Breast epithelium (tissue), 4 donors: ENCODE results near the gene C1R. TPM values are rescaled to one million over a fixed set of nuclear protein-coding genes. Genes with fewer than 3 reads are reported as not detected.

Source experiments
- DNase-seq, 2 donors: peaks; one replicate each; pipeline ENCODE4 v3.0.0-alpha.2; 2019; ENCODE audit warnings: low spot score in 2 of 2
- H3K27ac ChIP-seq, 2 donors: fragments of 200-600 bp; sonication (generic) in 1 of 2; one replicate each; pipeline ENCODE4 v1.5.1; 2016 to 2019; ENCODE audit warnings: mild to moderate bottlenecking in 1 of 2
- H3K27me3 ChIP-seq, 2 donors: fragments of 200-600 bp; sonication (generic) in 1 of 2; one replicate each; pipeline versions ENCODE4 v1.5.1 to v1.6.0; 2017 to 2019; ENCODE audit warnings: control low read depth in 1 of 2, mild to moderate bottlenecking in 1 of 2
- H3K36me3 ChIP-seq: fragments of 200-600 bp; one replicate; pipeline ENCODE4 v1.5.1; 2019
- H3K4me1 ChIP-seq, 2 donors: fragments of 200-600 bp; sonication (generic); one replicate each; pipeline ENCODE4 v1.5.1; 2016 to 2019; ENCODE audit warnings: control low read depth in 1 of 2
- H3K4me3 ChIP-seq, 3 donors: fragments of 200-600 bp; sonication (generic); 1 replicate in 2 of 3; 2 replicates in 1 of 3; pipeline ENCODE4 v1.5.1; 2016 to 2019; ENCODE audit warnings: mild to moderate bottlenecking in 3 of 3, moderate library complexity in 2 of 3
- H3K9me3 ChIP-seq, 2 donors: fragments of 200-600 bp; sonication (generic) in 1 of 2; one replicate each; pipeline ENCODE4 v1.5.1; 2016 to 2019; ENCODE audit warnings: control low read depth in 1 of 2
- CTCF ChIP-seq, 3 donors: fragments of 450-650 bp; IDR thresholded peaks; one replicate each; pipeline ENCODE4 v1.5.1; 2016 to 2017; ENCODE audit warnings: antibody characterized with exemption in 3 of 3, mild to moderate bottlenecking in 3 of 3, moderate library complexity in 3 of 3
- POLR2A ChIP-seq: fragments of 450-650 bp; IDR thresholded peaks from one replicate; pipeline ENCODE4 v1.6.1; 2016; ENCODE audit warnings: antibody characterized with exemption, mild to moderate bottlenecking, moderate library complexity
- POLR2AphosphoS5 ChIP-seq, 3 donors: sonication (generic); formaldehyde crosslinking; IDR thresholded peaks; one replicate each; pipeline ENCODE4 v1.6.1; 2017; ENCODE audit warnings: antibody characterized with exemption in 3 of 3
- intact Hi-C: fragments of 100-400 bp; cut with DNase I; formaldehyde crosslinking; loops from one replicate; pipeline ENCODE4 v1.15.1; 2023; ENCODE audit warnings: low total_unique reads
- total RNA-seq, 3 donors: library from RNA; depleted of rRNA; stranded (reverse); fragments of >200 nt; gene quantifications; one replicate each; pipeline ENCODE4 v1.1.0, GENCODE V29; 2016

Gene C1R
- total RNA-seq, 3 donors from 2014 or later: 302 to 773 (median 582) TPM

GRCh38 chr12:7125632-7126227 lies 33.5 kb upstream of the C1R start:
- intact Hi-C loops: no loop called here
- TF ChIP-seq POLR2AphosphoS5 (IDR thresholded peaks at IDR 0.05) (no peak), POLR2A (no peak), CTCF (IDR thresholded peaks at IDR 0.05) (no peak)
- Histone ChIP-seq H3K4me3 (no peak overlapping the region), H3K27ac (no peak overlapping the region), H3K36me3 (no peaks in the 10 kb centered on the region), H3K27me3 (no peaks in the 10 kb centered on the region), H3K9me3 (no peaks in the 10 kb centered on the region), H3K4me1 (no peaks in the 10 kb centered on the region)
- DNase-seq: no peak

GRCh38 chr12:7123806-7124522 lies 31.7 kb upstream of the C1R start:
- TF ChIP-seq POLR2AphosphoS5 (IDR thresholded peaks at IDR 0.05): no peak
- TF ChIP-seq CTCF (IDR thresholded peaks at IDR 0.05): no peak
- no peak for TF ChIP-seq POLR2A
- H3K27ac ChIP-seq: peak overlapping the region in 1 of 2 donors; percentile 72

GRCh38 chr12:7122811-7123769 lies 30.8 kb upstream of the C1R start:
- Histone ChIP-seq H3K9me3 (no peaks in the 10 kb centered on the region), H3K4me1 (no peaks in the 10 kb centered on the region), H3K4me3 (no peak overlapping the region), H3K27ac (peak overlapping the region; percentile 3 to 72), H3K36me3 (no peaks in the 10 kb centered on the region), H3K27me3 (no peaks in the 10 kb centered on the region)
- intact Hi-C loops: no loop called here
- TF ChIP-seq POLR2AphosphoS5 (IDR thresholded peaks at IDR 0.05) (no peak), CTCF (IDR thresholded peaks at IDR 0.05) (no peak), POLR2A (no peak)
- no peak for DNase-seq

More at GRCh38 chr12:7123806-7124522, 31.7 kb upstream of the C1R start:
- no peaks in the 10 kb centered on the region for H3K9me3 ChIP-seq
- no peaks in the 10 kb centered on the region for H3K4me1 ChIP-seq
- no peak overlapping the region for H3K4me3 ChIP-seq
- DNase-seq: no peak
- H3K27me3 ChIP-seq: no peaks in the 10 kb centered on the region
- H3K36me3 ChIP-seq: no peaks in the 10 kb centered on the region
- intact Hi-C loops: no loop called here

GRCh38 chr12:7121324-7121723 lies 29.1 kb upstream of the C1R start:
- TF ChIP-seq POLR2A (no peak), POLR2AphosphoS5 (IDR thresholded peaks at IDR 0.05) (no peak), CTCF (IDR thresholded peaks at IDR 0.05) (no peak)
- intact Hi-C loops: no loop called here
- H3K36me3 ChIP-seq: no peaks in the 10 kb centered on the region
- H3K27me3 ChIP-seq: no peaks in the 10 kb centered on the region
- no peaks in the 10 kb centered on the region for H3K9me3 ChIP-seq
- H3K4me3 ChIP-seq: no peak overlapping the region
- H3K27ac ChIP-seq: peak overlapping the region in 1 of 2 donors; percentile 58
- no peaks in the 10 kb centered on the region for H3K4me1 ChIP-seq
- no peak for DNase-seq
